RWPE1 (cell line): Measurements from ENCODE around the gene SLC16A13.
A peak's percentile ranks its signal among the peaks of the same experiment; 100 is the strongest.

Experiments used
- CTCF ChIA-PET: fragments of 350-600 bp; sonication (Branson Sonifier 250); formaldehyde crosslinking; extraction: SDS; loops from one replicate; lab custom pipeline; 2021; lab: Yijun Ruan, JAX
- POLR2A ChIA-PET: fragments of 400-600 bp; formaldehyde crosslinking; extraction: SDS; loops from one replicate; lab custom pipeline; 2020; ENCODE audit warnings: antibody characterized with exemption; ENCODE audit not compliant: low non-redundant PET; lab: Yijun Ruan, JAX
- DNase-seq: peaks from one replicate; pipeline ENCODE4 v3.0.0; 2012; ENCODE audit warnings: low spot score
- H3K27ac ChIP-seq: fragments of 450-650 bp; 2 replicates; pipeline ENCODE4 v1.5.1; 2017
- CTCF ChIP-seq: fragments of 450-650 bp; conservative IDR thresholded peaks from 2 replicates; pipeline ENCODE4 v1.5.1; 2017; ENCODE audit warnings: low read depth, mild to moderate bottlenecking

Gene SLC16A13

DNA sequence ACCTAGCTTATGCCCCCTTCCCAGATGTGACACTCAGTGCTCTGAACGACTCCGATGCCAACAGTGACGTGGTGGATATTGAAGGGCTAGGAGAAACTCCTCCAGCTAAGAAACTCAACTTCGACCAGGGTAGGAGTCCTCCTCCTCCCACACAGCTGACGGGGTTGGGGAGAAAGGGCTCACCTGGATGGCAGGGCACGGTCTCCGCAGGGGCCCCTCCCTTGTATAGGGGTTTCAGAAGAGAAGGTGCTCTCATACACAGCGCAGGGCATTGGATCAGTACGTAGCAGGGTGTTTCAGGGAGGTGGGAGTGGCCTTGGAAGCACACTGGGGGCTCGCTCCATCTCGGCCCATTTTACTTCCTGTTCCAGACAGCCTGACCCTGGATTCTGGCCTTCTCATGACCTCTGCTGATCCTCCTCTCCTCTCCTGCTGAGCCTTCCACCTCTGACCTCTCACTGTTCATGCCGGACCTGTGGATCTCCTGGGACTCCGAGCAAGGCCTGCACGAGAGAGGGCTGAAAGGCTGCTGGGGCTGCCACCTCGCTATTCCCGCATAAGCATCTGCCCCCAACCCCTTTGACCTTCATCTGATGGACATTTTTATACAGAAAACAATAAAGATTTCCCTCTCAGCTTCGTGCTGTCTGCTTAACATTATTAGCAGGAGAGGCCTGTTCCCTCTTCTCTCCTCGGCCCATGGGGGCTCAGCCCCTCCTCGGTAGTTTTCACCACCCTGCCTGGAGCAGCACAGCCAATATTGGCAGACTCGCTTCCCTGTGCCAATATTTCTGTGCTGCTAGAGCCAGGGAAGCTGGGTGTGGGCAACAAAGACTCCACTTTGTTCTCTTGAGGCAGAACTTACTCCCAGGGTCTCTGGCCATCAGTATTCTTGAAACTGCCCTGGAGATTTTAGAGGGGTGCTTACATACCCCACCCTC lies 18.7 kb upstream of the SLC16A13 start:
- DNase-seq = no peak

GRCh38 chr17:7017827-7018200 lies 18.0 kb upstream of the SLC16A13 start:
- CTCF ChIA-PET = interaction anchor here (1.0 kb wide), 1 partner anchor 107 kb away, joined by 5 read pairs; no protein-coding TSS in a partner anchor
- TF ChIP-seq CTCF = no peak
- POLR2A ChIA-PET = no interaction called here
- no peak for DNase-seq
- H3K27ac ChIP-seq = peak overlapping the region; percentile 43

More for the DNA sequence above, 18.7 kb upstream of the SLC16A13 start:
- H3K27ac ChIP-seq = peak overlapping the region; percentile 43
- ChIA-PET CTCF (interaction anchor here (0.8 to 1.0 kb wide), 2 partner anchors 13 to 106 kb away, joined by 3 to 5 read pairs; no protein-coding TSS in a partner anchor), POLR2A (no interaction called here)
- TF ChIP-seq CTCF = no peak

- POLR2A ChIA-PET = no interaction called here
- TF ChIP-seq CTCF = no peak
- H3K27ac ChIP-seq = peak overlapping the region; percentile 43
- DNase-seq = no peak
- CTCF ChIA-PET = interaction anchor here (0.7 to 1.0 kb wide), 2 partner anchors 107 to 313 kb away, joined by 5 to 7 read pairs; no protein-coding TSS in a partner anchor
These were observed 17.4 kb upstream of the SLC16A13 start for GRCh38 chr17:7018331-7018964.

GRCh38 chr17:7019367-7019766 lies 16.4 kb upstream of the SLC16A13 start:
- no peak for TF ChIP-seq CTCF
- CTCF ChIA-PET = interaction anchor here (0.6 kb wide), 1 partner anchor 354 kb away, joined by 3 read pairs; no protein-coding TSS in a partner anchor
- H3K27ac ChIP-seq = peak overlapping the region; percentile 66
- POLR2A ChIA-PET = no interaction called here
- no peak for DNase-seq

GRCh38 chr17:7019839-7020519 lies 15.8 kb upstream of the SLC16A13 start:
- peak overlapping the region; percentile 66 for H3K27ac ChIP-seq
- CTCF ChIA-PET = interaction anchor here (0.6 to 1.9 kb wide), 2 partner anchors 105 to 354 kb away, joined by 3 to 16 read pairs; no protein-coding TSS in a partner anchor
- no peak for TF ChIP-seq CTCF
- DNase-seq = no peak
- POLR2A ChIA-PET = no interaction called here
